ENCODE results near the gene MMP23B.
A peak's percentile ranks its signal among the peaks of the same experiment; 100 is the strongest.

The MMP23B gene

DNA sequence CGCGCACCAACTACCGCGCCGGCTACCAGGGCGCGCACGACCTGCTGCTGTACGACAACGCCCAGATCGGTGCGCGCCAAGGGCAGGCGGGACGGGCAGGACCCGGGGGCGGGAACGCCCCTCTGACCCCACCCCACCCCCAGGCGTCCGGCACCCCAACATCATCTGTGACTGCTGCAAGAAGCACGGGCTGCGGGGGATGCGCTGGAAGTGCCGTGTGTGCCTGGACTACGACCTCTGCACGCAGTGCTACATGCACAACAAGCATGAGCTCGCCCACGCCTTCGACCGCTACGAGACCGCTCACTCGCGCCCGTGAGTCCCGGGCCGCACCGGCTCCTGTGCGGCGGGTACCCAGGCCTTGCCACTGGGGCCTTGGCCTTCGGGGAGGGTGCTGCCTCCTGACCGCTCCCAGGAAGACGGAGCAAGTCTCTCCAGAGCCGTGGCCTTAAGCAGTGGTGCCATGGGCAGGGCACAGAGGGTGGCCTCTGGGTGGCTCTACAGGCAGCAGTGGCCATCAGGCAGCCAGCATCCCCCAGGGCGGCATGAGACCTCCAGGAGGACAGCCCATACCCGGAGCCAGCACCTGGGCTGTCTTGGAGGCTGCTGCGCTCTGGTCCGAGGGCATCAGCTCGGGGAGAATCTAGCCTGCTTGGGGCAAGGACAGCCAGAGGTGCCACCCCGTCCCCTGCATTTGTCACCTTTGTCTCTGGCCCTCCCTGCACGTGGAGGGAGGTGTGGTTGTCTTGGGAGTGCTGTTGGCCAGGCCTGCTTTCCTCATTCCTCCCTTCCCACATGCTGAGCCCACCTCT is 8.1 kb upstream of the MMP23B start:
- WGBS (ENCODE audit: extremely low coverage, insufficient coverage, insufficient read length) = no CpG with 5 or more reads among the region's 51 CpGs
- Histone ChIP-seq H3K4me1 (ENCODE audit: control insufficient read depth in 1 of 2, insufficient read depth in 2 of 2, low read length in 2 of 2) (no peaks in the 10 kb centered on the region), H3K14ac (ENCODE audit: low read length) (no peak overlapping the region), H4K8ac (ENCODE audit: low read depth, low read length) (no peak overlapping the region), H4K91ac (ENCODE audit: low read depth, low read length) (no peak overlapping the region), H2AFZ (ENCODE audit: insufficient read depth, low read length, poor library complexity) (no peak overlapping the region), H3K27ac (ENCODE audit: low read depth, low read length) (no peak overlapping the region), H2BK12ac (ENCODE audit: low read length) (no peak overlapping the region), H3K23ac (ENCODE audit: low read length) (no peak overlapping the region), H2AK5ac (ENCODE audit: low read length) (no peak overlapping the region), H3K4ac (ENCODE audit: low read depth, low read length) (no peak overlapping the region), H2BK5ac (ENCODE audit: low read depth, low read length, poor library complexity) (no peak overlapping the region), H3K4me3 (ENCODE audit: low read depth, low read length) (no peak overlapping the region), H3K9me3 (ENCODE audit: insufficient read depth, low read depth, low read length) (no peaks in the 10 kb centered on the region), H3K27me3 (ENCODE audit: insufficient read depth, low read length) (no peaks in the 10 kb centered on the region), H4K12ac (ENCODE audit: low read depth, low read length) (no peak overlapping the region), H3K79me2 (ENCODE audit: control insufficient read depth, insufficient read depth, low read length, poor library complexity) (no peaks in the 10 kb centered on the region), H3K79me1 (ENCODE audit: low read length) (no peaks in the 10 kb centered on the region), H3K36me3 (ENCODE audit: control insufficient read depth in 1 of 2, insufficient read depth in 2 of 2, low read length in 2 of 2) (peaks cover 25 to 33% of the 10 kb centered on the region in 2 experiments), H3K4me2 (ENCODE audit: low read length) (no peak overlapping the region), H2BK120ac (ENCODE audit: insufficient read depth, low read length, poor library complexity) (no peak overlapping the region), H3K18ac (ENCODE audit: low read length) (no peak overlapping the region), H3K9ac (ENCODE audit: low read length) (no peak overlapping the region)
- DNase-seq = no peak

DNA sequence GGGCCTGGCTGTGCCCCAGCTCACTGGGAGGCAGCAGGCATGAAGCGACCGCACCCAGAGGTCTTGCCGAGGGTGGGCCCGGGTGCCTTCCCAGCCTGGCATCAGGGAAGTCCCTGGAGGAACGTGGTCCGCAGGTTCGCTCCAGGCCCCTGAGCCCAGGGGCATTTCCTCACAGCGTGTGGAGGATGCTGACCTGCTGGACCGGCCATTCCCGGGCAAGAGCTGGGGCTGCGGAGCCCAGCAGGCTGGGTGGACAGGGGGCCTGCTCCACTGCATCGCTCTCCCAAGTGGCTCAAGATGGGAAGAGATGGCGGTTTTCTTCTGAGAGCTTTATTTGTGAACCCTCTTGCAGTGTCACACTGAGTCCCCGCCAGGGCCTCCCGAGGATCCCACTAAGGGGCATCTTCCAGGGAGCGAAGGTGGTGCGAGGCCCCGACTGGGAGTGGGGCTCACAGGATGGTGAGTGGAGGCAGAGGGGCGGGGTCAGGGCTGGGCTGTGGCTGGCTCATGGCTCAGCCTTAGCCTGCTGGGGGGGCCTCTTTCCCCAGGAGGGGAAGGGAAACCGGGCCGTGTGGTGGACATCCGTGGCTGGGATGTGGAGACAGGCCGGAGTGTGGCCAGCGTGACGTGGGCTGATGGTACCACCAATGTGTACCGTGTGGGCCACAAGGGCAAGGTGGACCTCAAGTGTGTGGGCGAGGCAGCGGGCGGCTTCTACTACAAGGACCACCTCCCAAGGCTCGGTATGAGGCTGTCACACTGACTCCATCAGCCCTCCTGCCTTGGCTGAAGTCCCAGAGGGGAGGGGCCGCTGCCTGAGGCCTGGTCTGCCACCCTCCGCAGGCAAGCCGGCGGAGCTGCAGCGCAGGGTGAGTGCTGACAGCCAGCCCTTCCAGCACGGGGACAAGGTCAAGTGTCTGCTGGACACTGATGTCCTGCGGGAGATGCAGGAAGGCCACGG is 7.2 kb upstream of the MMP23B start:
- no peak overlapping the region for H3K4me3 ChIP-seq (ENCODE audit: low read depth, low read length)
- no peak for DNase-seq
- no CpG with 5 or more reads among the region's 38 CpGs for WGBS (ENCODE audit: extremely low coverage, insufficient coverage, insufficient read length)

DNA sequence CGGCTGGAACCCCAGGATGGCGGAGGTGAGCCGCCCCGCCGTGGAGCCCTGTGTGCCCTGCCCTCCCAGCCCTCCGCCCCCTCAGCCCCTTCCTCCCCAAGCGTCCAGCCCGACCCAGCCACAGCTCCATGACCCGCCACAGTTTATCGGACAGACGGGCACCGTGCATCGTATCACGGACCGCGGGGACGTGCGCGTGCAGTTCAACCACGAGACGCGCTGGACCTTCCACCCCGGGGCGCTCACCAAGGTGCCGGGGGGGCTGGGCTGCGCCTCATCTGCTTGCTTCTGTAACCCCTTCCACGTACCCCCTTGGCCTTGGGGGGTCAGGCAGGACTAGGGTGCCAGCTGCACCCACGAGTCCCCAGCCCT is 6.6 kb upstream of the MMP23B start:
- Histone ChIP-seq H3K4ac (ENCODE audit: low read depth, low read length) (no peak overlapping the region), H3K23ac (ENCODE audit: low read length) (no peak overlapping the region), H3K9ac (ENCODE audit: low read length) (no peak overlapping the region), H3K18ac (ENCODE audit: low read length) (peak overlapping the region; percentile 27), H4K91ac (ENCODE audit: low read depth, low read length) (no peak overlapping the region), H2BK5ac (ENCODE audit: low read depth, low read length, poor library complexity) (no peak overlapping the region), H2AK5ac (ENCODE audit: low read length) (no peak overlapping the region), H3K79me1 (ENCODE audit: low read length) (no peaks in the 10 kb centered on the region), H4K8ac (ENCODE audit: low read depth, low read length) (no peak overlapping the region), H3K4me3 (ENCODE audit: low read depth, low read length) (no peak overlapping the region), H3K4me1 (ENCODE audit: control insufficient read depth in 1 of 2, insufficient read depth in 2 of 2, low read length in 2 of 2) (peaks cover 0 to 6% of the 10 kb centered on the region in 2 experiments), H2BK12ac (ENCODE audit: low read length) (no peak overlapping the region), H2AFZ (ENCODE audit: insufficient read depth, low read length, poor library complexity) (no peak overlapping the region), H3K9me3 (ENCODE audit: insufficient read depth, low read depth, low read length) (peaks cover 2% of the 10 kb centered on the region), H3K36me3 (ENCODE audit: control insufficient read depth in 1 of 2, insufficient read depth in 2 of 2, low read length in 2 of 2) (peaks cover 24 to 31% of the 10 kb centered on the region in 2 experiments), H3K27me3 (ENCODE audit: insufficient read depth, low read length) (peaks cover 8% of the 10 kb centered on the region), H4K12ac (ENCODE audit: low read depth, low read length) (no peak overlapping the region), H3K79me2 (ENCODE audit: control insufficient read depth, insufficient read depth, low read length, poor library complexity) (no peaks in the 10 kb centered on the region), H3K27ac (ENCODE audit: low read depth, low read length) (no peak overlapping the region), H3K14ac (ENCODE audit: low read length) (no peak overlapping the region), H3K4me2 (ENCODE audit: low read length) (no peak overlapping the region), H2BK120ac (ENCODE audit: insufficient read depth, low read length, poor library complexity) (no peak overlapping the region)
- no peak for DNase-seq
- no CpG with 5 or more reads among the region's 28 CpGs for WGBS (ENCODE audit: extremely low coverage, insufficient coverage, insufficient read length)

More for the DNA sequence above, 7.2 kb upstream of the MMP23B start:
- H2BK12ac ChIP-seq (ENCODE audit: low read length) = no peak overlapping the region
- H3K23ac ChIP-seq (ENCODE audit: low read length) = no peak overlapping the region
- H3K4me2 ChIP-seq (ENCODE audit: low read length) = no peak overlapping the region
- no peak overlapping the region for H3K14ac ChIP-seq (ENCODE audit: low read length)
- H3K18ac ChIP-seq (ENCODE audit: low read length) = no peak overlapping the region
- no peak overlapping the region for H4K12ac ChIP-seq (ENCODE audit: low read depth, low read length)
- H3K79me2 ChIP-seq (ENCODE audit: control insufficient read depth, insufficient read depth, low read length, poor library complexity) = no peaks in the 10 kb centered on the region
- H4K8ac ChIP-seq (ENCODE audit: low read depth, low read length) = no peak overlapping the region
- H3K4me1 ChIP-seq (ENCODE audit: control insufficient read depth in 1 of 2, insufficient read depth in 2 of 2, low read length in 2 of 2) = peaks cover 0 to 6% of the 10 kb centered on the region in 2 experiments
- H2BK120ac ChIP-seq (ENCODE audit: insufficient read depth, low read length, poor library complexity) = no peak overlapping the region
- H3K4ac ChIP-seq (ENCODE audit: low read depth, low read length) = no peak overlapping the region
- no peak overlapping the region for H3K27ac ChIP-seq (ENCODE audit: low read depth, low read length)
- no peak overlapping the region for H4K91ac ChIP-seq (ENCODE audit: low read depth, low read length)
- no peak overlapping the region for H2AFZ ChIP-seq (ENCODE audit: insufficient read depth, low read length, poor library complexity)
- H3K36me3 ChIP-seq (ENCODE audit: control insufficient read depth in 1 of 2, insufficient read depth in 2 of 2, low read length in 2 of 2) = peaks cover 25 to 28% of the 10 kb centered on the region in 2 experiments
- H3K9ac ChIP-seq (ENCODE audit: low read length) = no peak overlapping the region
- peaks cover 6% of the 10 kb centered on the region for H3K27me3 ChIP-seq (ENCODE audit: insufficient read depth, low read length)
- H3K9me3 ChIP-seq (ENCODE audit: insufficient read depth, low read depth, low read length) = peaks cover 2% of the 10 kb centered on the region
- no peaks in the 10 kb centered on the region for H3K79me1 ChIP-seq (ENCODE audit: low read length)
- H2AK5ac ChIP-seq (ENCODE audit: low read length) = no peak overlapping the region
- no peak overlapping the region for H2BK5ac ChIP-seq (ENCODE audit: low read depth, low read length, poor library complexity)

DNA sequence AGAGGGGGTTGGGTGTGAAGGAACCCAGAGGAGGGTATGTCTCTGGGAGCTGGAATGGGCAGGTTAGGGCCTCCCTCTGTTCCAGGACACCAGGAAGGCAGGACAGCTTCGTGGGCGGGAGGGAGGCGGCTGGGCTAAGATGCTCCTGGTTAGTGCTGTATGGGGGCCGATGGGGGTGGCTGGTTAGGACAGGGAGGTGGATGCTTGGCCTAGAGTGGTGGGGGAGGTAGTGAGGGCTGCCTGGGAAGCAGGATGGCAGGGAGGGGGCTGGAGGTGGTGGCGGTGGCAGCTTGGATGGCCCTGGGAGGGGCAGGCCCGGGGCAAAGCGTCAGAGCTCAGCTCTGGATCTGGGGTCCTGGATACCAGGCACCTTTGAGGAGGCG is 6.2 kb upstream of the MMP23B start:
- peaks cover 12% of the 10 kb centered on the region for H3K27me3 ChIP-seq (ENCODE audit: insufficient read depth, low read length)
- H4K12ac ChIP-seq (ENCODE audit: low read depth, low read length) = no peak overlapping the region
- no peak overlapping the region for H3K9ac ChIP-seq (ENCODE audit: low read length)
- no peak overlapping the region for H2BK120ac ChIP-seq (ENCODE audit: insufficient read depth, low read length, poor library complexity)
- H3K14ac ChIP-seq (ENCODE audit: low read length) = no peak overlapping the region
- H2AK5ac ChIP-seq (ENCODE audit: low read length) = no peak overlapping the region
- no peak overlapping the region for H4K8ac ChIP-seq (ENCODE audit: low read depth, low read length)
- no peak overlapping the region for H3K4me3 ChIP-seq (ENCODE audit: low read depth, low read length)
- peaks cover 0 to 6% of the 10 kb centered on the region in 2 experiments for H3K4me1 ChIP-seq (ENCODE audit: control insufficient read depth in 1 of 2, insufficient read depth in 2 of 2, low read length in 2 of 2)
- DNase-seq = no peak
- no peak overlapping the region for H2AFZ ChIP-seq (ENCODE audit: insufficient read depth, low read length, poor library complexity)
- no peak overlapping the region for H2BK5ac ChIP-seq (ENCODE audit: low read depth, low read length, poor library complexity)
- no peak overlapping the region for H3K18ac ChIP-seq (ENCODE audit: low read length)
- no peak overlapping the region for H3K4me2 ChIP-seq (ENCODE audit: low read length)
- no peaks in the 10 kb centered on the region for H3K79me2 ChIP-seq (ENCODE audit: control insufficient read depth, insufficient read depth, low read length, poor library complexity)
- peaks cover 22 to 32% of the 10 kb centered on the region in 2 experiments for H3K36me3 ChIP-seq (ENCODE audit: control insufficient read depth in 1 of 2, insufficient read depth in 2 of 2, low read length in 2 of 2)
- H3K4ac ChIP-seq (ENCODE audit: low read depth, low read length) = no peak overlapping the region
- H3K27ac ChIP-seq (ENCODE audit: low read depth, low read length) = no peak overlapping the region
- H4K91ac ChIP-seq (ENCODE audit: low read depth, low read length) = no peak overlapping the region
- no peak overlapping the region for H2BK12ac ChIP-seq (ENCODE audit: low read length)
- H3K9me3 ChIP-seq (ENCODE audit: insufficient read depth, low read depth, low read length) = peaks cover 6% of the 10 kb centered on the region
- WGBS (ENCODE audit: extremely low coverage, insufficient coverage, insufficient read length) = no CpG with 5 or more reads among the region's 8 CpGs
- H3K79me1 ChIP-seq (ENCODE audit: low read length) = no peaks in the 10 kb centered on the region
- no peak overlapping the region for H3K23ac ChIP-seq (ENCODE audit: low read length)

All from trophoblast cell (in vitro differentiated cells and primary cell).